ENCODE results near the gene AKAP6. TPM values are rescaled to one million over a fixed set of nuclear protein-coding genes. Genes with fewer than 3 reads are reported as not detected.

AKAP6 gene
- polyA plus RNA-seq, 2 donors = 1.5 to 1.6 TPM

- Histone ChIP-seq H3K36me3 (ENCODE audit: control insufficient read depth in 2 of 2, insufficient read depth in 2 of 2, low read length in 1 of 2) (no peaks in the 10 kb centered on the region), H3K4me3 (ENCODE audit: low read depth in 1 of 2, low read length in 2 of 2) (no peak overlapping the region), H3K27ac (ENCODE audit: low read depth in 2 of 2, low read length in 1 of 2) (no peak overlapping the region), H3K9me3 (ENCODE audit: control insufficient read depth in 2 of 2, insufficient read depth in 1 of 2, low read depth in 1 of 2, low read length in 1 of 2) (no peaks in the 10 kb centered on the region), H3K27me3 (ENCODE audit: control insufficient read depth in 1 of 2, insufficient read depth in 2 of 2, low read length in 2 of 2) (no peaks in the 10 kb centered on the region), H3K4me1 (ENCODE audit: control insufficient read depth in 2 of 2, insufficient read depth in 2 of 2, low read length in 1 of 2) (no peaks in the 10 kb centered on the region)
- WGBS, 2 donors = 41 to 44% methylated on average over 1 of the region's 1 CpG
Measured at GRCh38 chr14:32530800-32531199, 201.7 kb downstream of the AKAP6 start.

GRCh38 chr14:32531942-32532515 lies 202.9 kb downstream of the AKAP6 start:
- H3K4me1 ChIP-seq (ENCODE audit: control insufficient read depth in 2 of 2, insufficient read depth in 2 of 2, low read length in 1 of 2) = no peaks in the 10 kb centered on the region
- no peak overlapping the region for H3K4me3 ChIP-seq (ENCODE audit: low read depth in 1 of 2, low read length in 2 of 2)
- H3K9me3 ChIP-seq (ENCODE audit: control insufficient read depth in 2 of 2, insufficient read depth in 1 of 2, low read depth in 1 of 2, low read length in 1 of 2) = no peaks in the 10 kb centered on the region
- no peaks in the 10 kb centered on the region for H3K27me3 ChIP-seq (ENCODE audit: control insufficient read depth in 1 of 2, insufficient read depth in 2 of 2, low read length in 2 of 2)
- H3K27ac ChIP-seq (ENCODE audit: low read depth in 2 of 2, low read length in 1 of 2) = no peak overlapping the region
- no peaks in the 10 kb centered on the region for H3K36me3 ChIP-seq (ENCODE audit: control insufficient read depth in 2 of 2, insufficient read depth in 2 of 2, low read length in 1 of 2)
- WGBS, 2 donors = 55 to 69% methylated on average over 2 of the region's 2 CpGs

GRCh38 chr14:32534145-32534544 lies 205.0 kb downstream of the AKAP6 start:
- Histone ChIP-seq H3K27ac (ENCODE audit: low read depth in 2 of 2, low read length in 1 of 2) (no peak overlapping the region), H3K27me3 (ENCODE audit: control insufficient read depth in 1 of 2, insufficient read depth in 2 of 2, low read length in 2 of 2) (no peaks in the 10 kb centered on the region), H3K36me3 (ENCODE audit: control insufficient read depth in 2 of 2, insufficient read depth in 2 of 2, low read length in 1 of 2) (no peaks in the 10 kb centered on the region), H3K4me3 (ENCODE audit: low read depth in 1 of 2, low read length in 2 of 2) (no peak overlapping the region), H3K9me3 (ENCODE audit: control insufficient read depth in 2 of 2, insufficient read depth in 1 of 2, low read depth in 1 of 2, low read length in 1 of 2) (no peaks in the 10 kb centered on the region), H3K4me1 (ENCODE audit: control insufficient read depth in 2 of 2, insufficient read depth in 2 of 2, low read length in 1 of 2) (no peaks in the 10 kb centered on the region)
- WGBS, 2 donors = 81 to 85% methylated on average over 3 of the region's 3 CpGs

GRCh38 chr14:32536175-32536574 lies 207.1 kb downstream of the AKAP6 start:
- Histone ChIP-seq H3K4me1 (ENCODE audit: control insufficient read depth in 2 of 2, insufficient read depth in 2 of 2, low read length in 1 of 2) (no peaks in the 10 kb centered on the region), H3K27ac (ENCODE audit: low read depth in 2 of 2, low read length in 1 of 2) (no peak overlapping the region), H3K27me3 (ENCODE audit: control insufficient read depth in 1 of 2, insufficient read depth in 2 of 2, low read length in 2 of 2) (no peaks in the 10 kb centered on the region), H3K9me3 (ENCODE audit: control insufficient read depth in 2 of 2, insufficient read depth in 1 of 2, low read depth in 1 of 2, low read length in 1 of 2) (no peaks in the 10 kb centered on the region), H3K36me3 (ENCODE audit: control insufficient read depth in 2 of 2, insufficient read depth in 2 of 2, low read length in 1 of 2) (no peaks in the 10 kb centered on the region), H3K4me3 (ENCODE audit: low read depth in 1 of 2, low read length in 2 of 2) (no peak overlapping the region)
- WGBS, 2 donors = 80 to 84% methylated on average over 2 of the region's 2 CpGs

DNA sequence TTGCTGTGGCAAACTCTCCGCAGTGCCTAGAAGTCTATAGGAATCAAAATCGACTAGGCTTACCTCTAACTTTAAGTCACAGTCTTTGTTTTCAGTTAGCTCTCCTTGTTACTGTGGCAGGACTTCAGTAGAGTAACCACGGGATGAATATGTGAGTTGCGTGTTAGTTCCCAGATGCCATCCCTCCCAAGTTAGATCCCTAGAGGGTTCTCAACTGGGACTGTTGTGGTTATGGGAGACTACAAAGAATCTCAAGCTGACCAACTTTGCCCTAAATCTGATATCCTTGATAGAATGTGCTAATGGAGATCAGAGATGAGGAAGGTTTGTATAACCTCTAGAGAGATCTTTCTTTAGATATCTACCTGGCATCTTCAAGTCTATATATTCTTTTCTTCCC lies 208.1 kb downstream of the AKAP6 start:
- no peaks in the 10 kb centered on the region for H3K4me1 ChIP-seq (ENCODE audit: control insufficient read depth in 2 of 2, insufficient read depth in 2 of 2, low read length in 1 of 2)
- H3K9me3 ChIP-seq (ENCODE audit: control insufficient read depth in 2 of 2, insufficient read depth in 1 of 2, low read depth in 1 of 2, low read length in 1 of 2) = no peaks in the 10 kb centered on the region
- no peaks in the 10 kb centered on the region for H3K36me3 ChIP-seq (ENCODE audit: control insufficient read depth in 2 of 2, insufficient read depth in 2 of 2, low read length in 1 of 2)
- no peaks in the 10 kb centered on the region for H3K27me3 ChIP-seq (ENCODE audit: control insufficient read depth in 1 of 2, insufficient read depth in 2 of 2, low read length in 2 of 2)
- no peak overlapping the region for H3K4me3 ChIP-seq (ENCODE audit: low read depth in 1 of 2, low read length in 2 of 2)
- 91 to 92% methylated on average over 4 of the region's 4 CpGs for WGBS, 2 donors
- H3K27ac ChIP-seq (ENCODE audit: low read depth in 2 of 2, low read length in 1 of 2) = no peak overlapping the region

DNA sequence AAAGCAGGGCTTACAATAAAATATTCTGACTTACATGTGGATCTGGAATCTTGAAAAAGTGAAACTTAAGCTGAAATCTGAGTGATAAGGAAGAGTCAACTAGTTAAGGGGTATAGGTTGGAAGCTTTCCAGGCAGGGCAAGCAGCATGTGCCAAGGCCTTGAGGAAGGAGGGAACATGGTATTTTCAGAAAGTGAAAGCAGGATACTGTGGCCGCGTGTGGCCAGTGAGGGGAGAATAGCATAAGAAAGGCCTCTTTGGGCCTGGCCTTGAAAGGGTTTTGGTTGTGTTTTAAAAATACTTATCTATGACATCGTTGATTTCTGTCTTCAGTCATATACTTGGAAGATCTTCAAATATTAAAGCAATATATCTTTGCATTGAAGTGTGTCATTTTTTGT lies 213.4 kb downstream of the AKAP6 start:
- Histone ChIP-seq H3K27me3 (ENCODE audit: control insufficient read depth in 1 of 2, insufficient read depth in 2 of 2, low read length in 2 of 2) (no peaks in the 10 kb centered on the region), H3K36me3 (ENCODE audit: control insufficient read depth in 2 of 2, insufficient read depth in 2 of 2, low read length in 1 of 2) (peaks cover 0 to 3% of the 10 kb centered on the region in 2 donors), H3K27ac (ENCODE audit: low read depth in 2 of 2, low read length in 1 of 2) (no peak overlapping the region), H3K4me1 (ENCODE audit: control insufficient read depth in 2 of 2, insufficient read depth in 2 of 2, low read length in 1 of 2) (peaks cover 0 to 2% of the 10 kb centered on the region in 2 donors), H3K9me3 (ENCODE audit: control insufficient read depth in 2 of 2, insufficient read depth in 1 of 2, low read depth in 1 of 2, low read length in 1 of 2) (no peaks in the 10 kb centered on the region), H3K4me3 (ENCODE audit: low read depth in 1 of 2, low read length in 2 of 2) (no peak overlapping the region)
- WGBS, 2 donors = 49 to 72% methylated on average over 3 of the region's 3 CpGs

DNA sequence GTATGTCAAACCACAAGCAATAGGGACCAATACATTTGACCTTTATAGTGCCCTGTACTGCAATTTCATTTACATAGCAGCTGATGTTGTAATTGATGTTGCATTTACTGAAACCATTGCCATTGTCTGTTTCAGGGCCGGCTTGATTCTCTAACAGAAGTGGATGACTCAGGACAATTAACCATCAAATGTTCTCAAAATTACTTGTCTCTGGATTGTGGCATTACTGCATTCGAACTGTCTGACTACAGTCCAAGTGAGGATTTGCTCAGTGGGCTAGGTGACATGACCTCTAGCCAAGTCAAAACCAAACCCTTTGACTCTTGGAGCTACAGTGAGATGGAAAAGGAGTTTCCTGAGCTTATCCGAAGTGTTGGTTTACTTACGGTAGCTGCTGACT lies 216.0 kb downstream of the AKAP6 start:
- 82 to 91% methylated on average over 4 of the region's 4 CpGs for WGBS, 2 donors
- H3K4me1 ChIP-seq (ENCODE audit: control insufficient read depth in 2 of 2, insufficient read depth in 2 of 2, low read length in 1 of 2) = peaks cover 0 to 2% of the 10 kb centered on the region in 2 donors
- H3K27me3 ChIP-seq (ENCODE audit: control insufficient read depth in 1 of 2, insufficient read depth in 2 of 2, low read length in 2 of 2) = no peaks in the 10 kb centered on the region
- no peak overlapping the region for H3K4me3 ChIP-seq (ENCODE audit: low read depth in 1 of 2, low read length in 2 of 2)
- no peak overlapping the region for H3K27ac ChIP-seq (ENCODE audit: low read depth in 2 of 2, low read length in 1 of 2)
- peaks cover 0 to 3% of the 10 kb centered on the region in 2 donors for H3K36me3 ChIP-seq (ENCODE audit: control insufficient read depth in 2 of 2, insufficient read depth in 2 of 2, low read length in 1 of 2)
- H3K9me3 ChIP-seq (ENCODE audit: control insufficient read depth in 2 of 2, insufficient read depth in 1 of 2, low read depth in 1 of 2, low read length in 1 of 2) = no peaks in the 10 kb centered on the region

DNA sequence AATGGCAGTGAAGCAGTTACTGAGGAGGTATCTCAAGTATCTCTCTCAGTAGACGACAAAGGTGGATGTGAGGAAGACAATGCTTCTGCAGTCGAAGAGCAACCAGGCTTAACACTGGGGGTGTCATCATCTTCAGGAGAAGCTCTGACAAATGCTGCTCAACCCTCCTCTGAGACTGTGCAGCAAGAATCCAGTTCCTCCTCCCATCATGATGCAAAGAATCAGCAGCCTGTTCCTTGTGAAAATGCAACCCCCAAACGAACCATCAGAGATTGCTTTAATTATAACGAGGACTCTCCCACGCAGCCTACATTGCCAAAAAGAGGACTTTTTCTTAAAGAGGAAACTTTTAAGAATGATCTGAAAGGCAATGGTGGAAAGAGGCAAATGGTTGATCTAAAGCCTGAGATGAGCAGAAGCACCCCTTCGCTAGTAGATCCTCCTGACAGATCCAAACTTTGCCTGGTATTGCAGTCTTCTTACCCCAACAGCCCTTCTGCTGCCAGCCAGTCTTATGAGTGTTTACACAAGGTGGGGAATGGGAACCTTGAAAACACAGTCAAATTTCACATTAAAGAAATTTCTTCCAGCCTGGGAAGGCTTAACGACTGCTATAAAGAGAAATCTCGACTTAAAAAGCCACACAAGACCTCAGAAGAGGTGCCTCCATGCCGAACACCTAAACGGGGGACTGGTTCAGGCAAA lies 216.6 kb downstream of the AKAP6 start:
- Histone ChIP-seq H3K4me3 (ENCODE audit: low read depth in 1 of 2, low read length in 2 of 2) (no peak overlapping the region), H3K36me3 (ENCODE audit: control insufficient read depth in 2 of 2, insufficient read depth in 2 of 2, low read length in 1 of 2) (peaks cover 0 to 3% of the 10 kb centered on the region in 2 donors), H3K9me3 (ENCODE audit: control insufficient read depth in 2 of 2, insufficient read depth in 1 of 2, low read depth in 1 of 2, low read length in 1 of 2) (no peaks in the 10 kb centered on the region), H3K27ac (ENCODE audit: low read depth in 2 of 2, low read length in 1 of 2) (no peak overlapping the region), H3K27me3 (ENCODE audit: control insufficient read depth in 1 of 2, insufficient read depth in 2 of 2, low read length in 2 of 2) (no peaks in the 10 kb centered on the region), H3K4me1 (ENCODE audit: control insufficient read depth in 2 of 2, insufficient read depth in 2 of 2, low read length in 1 of 2) (peaks cover 0 to 2% of the 10 kb centered on the region in 2 donors)
- WGBS, 2 donors = 68 to 76% methylated on average over 10 of the region's 10 CpGs

DNA sequence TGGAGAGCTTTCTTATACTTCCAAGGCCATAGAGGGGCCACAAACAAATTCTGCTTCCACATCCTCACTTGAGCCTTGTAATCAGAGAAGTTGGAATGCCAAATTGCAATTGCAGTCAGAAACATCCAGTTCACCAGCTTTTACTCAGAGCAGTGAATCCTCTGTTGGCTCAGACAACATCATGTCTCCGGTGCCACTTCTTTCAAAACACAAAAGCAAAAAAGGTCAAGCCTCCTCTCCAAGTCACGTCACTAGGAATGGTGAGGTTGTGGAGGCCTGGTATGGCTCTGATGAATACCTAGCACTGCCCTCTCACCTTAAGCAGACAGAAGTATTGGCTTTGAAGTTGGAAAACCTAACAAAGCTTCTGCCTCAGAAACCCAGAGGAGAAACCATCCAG lies 217.1 kb downstream of the AKAP6 start:
- Histone ChIP-seq H3K27ac (ENCODE audit: low read depth in 2 of 2, low read length in 1 of 2) (no peak overlapping the region), H3K4me3 (ENCODE audit: low read depth in 1 of 2, low read length in 2 of 2) (no peak overlapping the region), H3K9me3 (ENCODE audit: control insufficient read depth in 2 of 2, insufficient read depth in 1 of 2, low read depth in 1 of 2, low read length in 1 of 2) (no peaks in the 10 kb centered on the region), H3K27me3 (ENCODE audit: control insufficient read depth in 1 of 2, insufficient read depth in 2 of 2, low read length in 2 of 2) (no peaks in the 10 kb centered on the region), H3K4me1 (ENCODE audit: control insufficient read depth in 2 of 2, insufficient read depth in 2 of 2, low read length in 1 of 2) (peaks cover 0 to 2% of the 10 kb centered on the region in 2 donors), H3K36me3 (ENCODE audit: control insufficient read depth in 2 of 2, insufficient read depth in 2 of 2, low read length in 1 of 2) (peaks cover 0 to 3% of the 10 kb centered on the region in 2 donors)
- 79 to 87% methylated on average over 2 of the region's 2 CpGs for WGBS, 2 donors

- no peaks in the 10 kb centered on the region for H3K9me3 ChIP-seq (ENCODE audit: control insufficient read depth in 2 of 2, insufficient read depth in 1 of 2, low read depth in 1 of 2, low read length in 1 of 2)
- no peaks in the 10 kb centered on the region for H3K27me3 ChIP-seq (ENCODE audit: control insufficient read depth in 1 of 2, insufficient read depth in 2 of 2, low read length in 2 of 2)
- H3K27ac ChIP-seq (ENCODE audit: low read depth in 2 of 2, low read length in 1 of 2) = no peak overlapping the region
- no peak overlapping the region for H3K4me3 ChIP-seq (ENCODE audit: low read depth in 1 of 2, low read length in 2 of 2)
- H3K36me3 ChIP-seq (ENCODE audit: control insufficient read depth in 2 of 2, insufficient read depth in 2 of 2, low read length in 1 of 2) = no peaks in the 10 kb centered on the region
- no peaks in the 10 kb centered on the region for H3K4me1 ChIP-seq (ENCODE audit: control insufficient read depth in 2 of 2, insufficient read depth in 2 of 2, low read length in 1 of 2)
Measured at GRCh38 chr14:32552766-32553165, 223.7 kb downstream of the AKAP6 start.

Measured in esophagus (tissue), 2 donors.